COLO829 (cell line): ENCODE results near the gene CDX2.
A peak's percentile ranks its signal among the peaks of the same experiment; 100 is the strongest.
"Not testable (repeated sequence)": the region's sequence is repeated elsewhere in the genome, so short reads cannot be mapped to it uniquely, and the experiment has no call there.

ENCODE experiments used
- DNase-seq: peaks from one replicate; pipeline ENCODE4 v3.0.0; 2012; ENCODE audit warnings: low spot score

The CDX2 gene

GRCh38 chr13:27964741-27965323 lies 4.3 kb downstream of the CDX2 start:
- no peak for DNase-seq

- DNase-seq = not testable (repeated sequence)
Measured at GRCh38 chr13:27964206-27964605, 4.9 kb downstream of the CDX2 start.

GRCh38 chr13:27963491-27963890 lies 5.6 kb downstream of the CDX2 start:
- DNase-seq = no peak

GRCh38 chr13:27962982-27963381 lies 6.1 kb downstream of the CDX2 start:
- DNase-seq = no peak

GRCh38 chr13:27962128-27962841 lies 6.8 kb downstream of the CDX2 start:
- DNase-seq = no peak

- no peak for DNase-seq
Measured at GRCh38 chr13:27961227-27962085, 7.7 kb downstream of the CDX2 start.

GRCh38 chr13:27960362-27961226 lies 8.5 kb downstream of the CDX2 start:
- DNase-seq = peak; percentile 28

- DNase-seq = no peak
Measured at GRCh38 chr13:27959976-27960361, 9.1 kb downstream of the CDX2 start.

- DNase-seq = no peak
Measured at GRCh38 chr13:27956576-27957300, 12.4 kb downstream of the CDX2 start.

GRCh38 chr13:27955014-27955591 lies 14.0 kb downstream of the CDX2 start:
- no peak for DNase-seq

- DNase-seq = no peak
Measured at GRCh38 chr13:27954406-27954851, 14.7 kb downstream of the CDX2 start.

GRCh38 chr13:27953676-27954405 lies 15.3 kb downstream of the CDX2 start:
- peak; percentile 65 for DNase-seq

GRCh38 chr13:27952876-27953675 lies 16.0 kb downstream of the CDX2 start:
- DNase-seq = no peak

GRCh38 chr13:27942972-27943371 lies 26.1 kb downstream of the CDX2 start:
- DNase-seq = no peak

- DNase-seq = no peak
Measured at GRCh38 chr13:27933580-27934328, 35.4 kb downstream of the CDX2 start.

GRCh38 chr13:27933118-27933517 lies 36.0 kb downstream of the CDX2 start:
- no peak for DNase-seq

GRCh38 chr13:27929868-27930267 lies 39.2 kb downstream of the CDX2 start:
- no peak for DNase-seq
